HG03571 (cell line): ENCODE measurements around the gene FSD1L.
"Not testable (repeated sequence)": the region's sequence is repeated elsewhere in the genome, so short reads cannot be mapped to it uniquely, and the experiment has no call there.

Source experiments
- ATAC-seq: cut with Tn5 transposase; IDR thresholded peaks from one replicate; pipeline ENCODE4 v1.9.1; 2021; ENCODE audit not compliant: unreplicated experiment

The FSD1L gene

GRCh38 chr9:105483618-105484017 is 35.8 kb downstream of the FSD1L start:
- ATAC-seq: peak; percentile 59

- ATAC-seq: no peak
Observed at GRCh38 chr9:105484226-105484625, 36.4 kb downstream of the FSD1L start.

- ATAC-seq: no peak
Observed at GRCh38 chr9:105485131-105485530, 37.3 kb downstream of the FSD1L start.

- no peak for ATAC-seq
Observed at GRCh38 chr9:105496826-105497225, 49.0 kb downstream of the FSD1L start.

GRCh38 chr9:105497704-105498103 is 49.9 kb downstream of the FSD1L start:
- no peak for ATAC-seq

GRCh38 chr9:105500108-105500766 is 52.4 kb downstream of the FSD1L start:
- ATAC-seq: peak; percentile 91

- no peak for ATAC-seq
Observed at GRCh38 chr9:105501414-105501813, 53.6 kb downstream of the FSD1L start.

GRCh38 chr9:105502276-105502675 is 54.4 kb downstream of the FSD1L start:
- ATAC-seq: no peak

- no peak for ATAC-seq
Observed at GRCh38 chr9:105503881-105504280, 56.0 kb downstream of the FSD1L start.

- no peak for ATAC-seq
Observed at GRCh38 chr9:105507096-105507790, 59.4 kb downstream of the FSD1L start.

GRCh38 chr9:105508530-105508929 is 60.7 kb downstream of the FSD1L start:
- ATAC-seq: no peak

- ATAC-seq: peak; percentile 58
Observed at GRCh38 chr9:105510024-105510423, 62.2 kb downstream of the FSD1L start.

- ATAC-seq: no peak
Observed at GRCh38 chr9:105511446-105511845, 63.6 kb downstream of the FSD1L start.

- no peak for ATAC-seq
Observed at GRCh38 chr9:105515811-105516413, 68.1 kb downstream of the FSD1L start.

- peak; percentile 50 for ATAC-seq
Observed at GRCh38 chr9:105519710-105520369, 72.0 kb downstream of the FSD1L start.

- not testable (repeated sequence) for ATAC-seq
Observed at GRCh38 chr9:105520992-105521391, 73.2 kb downstream of the FSD1L start.

- peak; percentile 74 for ATAC-seq
Observed at GRCh38 chr9:105522618-105523385, 75.0 kb downstream of the FSD1L start.

- no peak for ATAC-seq
Observed at GRCh38 chr9:105531530-105531929, 83.7 kb downstream of the FSD1L start.

- peak; percentile 51 for ATAC-seq
Observed at GRCh38 chr9:105535920-105536668, 88.3 kb downstream of the FSD1L start.

- ATAC-seq: no peak
Observed at GRCh38 chr9:105539452-105539851, 91.6 kb downstream of the FSD1L start.
